ENCODE measurements around the gene MYO1C.
"Not testable (repeated sequence)": the region's sequence is repeated elsewhere in the genome, so short reads cannot be mapped to it uniquely, and the experiment has no call there.

The MYO1C gene

DNA sequence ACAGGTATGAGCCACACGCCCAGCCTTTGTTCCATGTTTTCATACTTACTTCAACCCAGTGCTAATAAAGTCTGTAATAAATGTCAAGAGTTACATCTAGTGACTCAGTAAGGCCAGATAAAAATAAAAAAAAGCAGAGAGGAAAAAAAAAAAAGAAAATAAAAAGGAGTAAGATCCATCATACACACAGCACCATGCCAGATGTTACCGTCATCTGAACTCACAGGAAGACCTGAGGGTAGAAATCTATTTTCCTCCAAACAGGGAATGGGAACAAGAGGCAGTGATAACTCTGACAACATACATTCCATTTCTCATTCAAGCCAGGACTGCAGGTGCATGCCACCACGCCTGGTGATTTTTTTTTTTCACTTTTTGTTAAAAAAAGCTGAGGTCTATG, 57.2 kb downstream of the MYO1C start:
- DNase-seq (ENCODE audit: low read depth in 1 of 2, low spot score in 1 of 2) = no peak

DNA sequence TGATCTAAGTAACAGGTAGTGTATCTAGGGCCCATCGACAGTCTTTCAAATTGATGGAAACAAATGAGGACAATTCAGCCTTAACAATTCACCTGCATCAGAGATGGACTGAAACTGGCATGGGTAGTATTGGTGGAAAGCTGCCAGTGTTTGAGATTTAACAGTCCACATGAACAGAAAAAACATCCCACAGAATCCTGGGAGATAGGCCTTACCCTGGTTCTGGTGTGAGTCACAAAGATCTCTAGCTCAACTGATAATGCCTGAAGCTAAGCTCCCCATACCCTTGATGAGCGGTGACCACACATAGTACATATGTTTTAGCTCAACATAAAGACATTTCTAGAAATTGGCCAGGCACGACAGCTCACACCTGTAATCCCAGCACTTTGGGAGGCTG, 58.3 kb downstream of the MYO1C start:
- DNase-seq (ENCODE audit: low read depth in 1 of 2, low spot score in 1 of 2) = no peak

DNA sequence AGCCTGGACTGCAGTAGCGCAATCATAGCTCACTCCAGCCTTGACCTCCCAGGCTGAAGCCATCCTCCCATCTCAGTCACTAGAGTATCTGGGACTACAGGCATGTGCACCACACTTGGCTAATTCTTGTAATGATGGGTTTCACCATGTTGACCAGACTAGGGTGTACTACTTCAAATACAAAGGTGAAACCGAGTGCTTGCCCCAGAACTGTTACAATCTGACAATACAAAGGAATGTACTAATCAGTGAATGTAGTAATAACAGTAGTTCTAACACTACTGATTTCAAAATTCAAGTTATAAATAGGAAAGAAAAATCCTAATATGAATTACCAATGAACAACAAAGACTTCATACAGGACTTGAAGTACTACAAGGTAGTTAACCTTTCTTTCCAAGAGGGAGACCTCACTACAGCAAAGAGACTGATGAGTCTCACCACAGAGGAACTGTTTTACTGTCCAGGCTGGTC, 60.8 kb downstream of the MYO1C start:
- DNase-seq (ENCODE audit: low read depth in 1 of 2, low spot score in 1 of 2) = no peak

DNA sequence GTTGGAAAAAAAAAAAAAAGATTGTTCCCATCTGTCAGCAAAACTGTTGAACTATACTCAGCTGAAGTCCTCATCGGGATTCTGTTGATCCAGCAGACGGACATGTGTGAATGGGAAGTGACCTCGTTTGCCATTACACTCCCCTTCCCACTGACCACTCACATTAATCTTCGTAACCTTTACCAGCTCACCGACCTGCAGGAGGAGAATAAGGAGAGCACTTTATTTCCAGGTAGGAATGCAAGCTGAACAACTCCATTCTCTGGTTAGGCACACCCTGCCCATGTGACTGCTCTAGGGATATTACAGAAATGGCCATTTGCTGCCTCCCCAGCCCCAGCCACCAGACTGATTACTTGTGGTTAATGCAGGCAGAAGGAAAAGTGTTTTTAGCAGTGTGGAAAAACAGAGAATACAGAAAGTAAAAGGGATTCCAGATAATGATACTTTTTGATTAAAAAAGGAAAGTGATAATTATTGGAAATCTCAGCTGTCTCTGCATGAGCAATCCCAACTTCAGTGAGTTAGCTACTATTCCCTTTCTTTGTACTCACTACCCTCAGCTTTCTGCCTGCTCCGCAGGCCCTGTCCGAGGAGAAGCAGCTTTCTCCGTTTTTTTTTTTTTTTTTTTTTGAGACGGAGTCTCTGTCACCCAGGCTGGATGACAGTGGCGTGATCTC, 68.9 kb downstream of the MYO1C start:
- no peak for DNase-seq (ENCODE audit: low read depth in 1 of 2, low spot score in 1 of 2)

DNA sequence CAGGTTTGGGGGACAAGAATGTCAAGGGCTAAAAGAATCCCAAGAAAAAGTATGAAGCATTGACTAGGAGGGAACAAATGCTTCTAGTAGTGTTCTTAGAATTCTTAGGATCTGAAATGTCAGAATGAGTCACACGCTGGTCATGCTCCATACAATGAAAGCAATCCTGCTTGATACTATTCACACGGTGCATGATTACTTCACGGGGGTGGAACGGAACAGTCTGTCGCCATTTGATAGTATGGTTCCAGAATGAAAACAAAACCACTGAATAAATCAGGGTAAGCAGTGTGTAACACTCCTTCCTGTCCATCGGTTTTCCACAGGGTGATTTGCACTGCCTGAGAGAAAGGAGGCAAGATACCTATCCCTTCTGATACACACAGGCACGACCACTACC, 69.6 kb downstream of the MYO1C start:
- DNase-seq (ENCODE audit: low read depth in 1 of 2, low spot score in 1 of 2) = no peak

DNA sequence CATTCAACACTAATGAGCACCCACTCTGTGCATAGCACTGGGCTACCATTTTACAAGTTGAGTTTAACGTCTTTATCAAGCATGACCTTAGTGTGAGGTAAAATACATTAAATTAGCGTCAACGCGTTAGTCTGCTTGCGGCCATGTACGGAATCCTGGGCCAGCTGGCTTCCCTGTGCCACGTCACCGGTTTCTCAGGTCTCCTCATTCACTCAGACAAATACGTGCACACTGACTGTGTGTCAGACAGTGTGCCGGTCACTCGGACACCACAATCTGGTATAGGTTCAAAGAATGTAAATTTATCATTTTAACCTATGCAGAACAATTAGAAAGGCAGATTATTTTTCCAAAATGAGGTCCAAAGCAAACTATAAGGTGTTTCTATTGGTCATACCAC, 71.0 kb downstream of the MYO1C start:
- no peak for DNase-seq (ENCODE audit: low read depth in 1 of 2, low spot score in 1 of 2)

DNA sequence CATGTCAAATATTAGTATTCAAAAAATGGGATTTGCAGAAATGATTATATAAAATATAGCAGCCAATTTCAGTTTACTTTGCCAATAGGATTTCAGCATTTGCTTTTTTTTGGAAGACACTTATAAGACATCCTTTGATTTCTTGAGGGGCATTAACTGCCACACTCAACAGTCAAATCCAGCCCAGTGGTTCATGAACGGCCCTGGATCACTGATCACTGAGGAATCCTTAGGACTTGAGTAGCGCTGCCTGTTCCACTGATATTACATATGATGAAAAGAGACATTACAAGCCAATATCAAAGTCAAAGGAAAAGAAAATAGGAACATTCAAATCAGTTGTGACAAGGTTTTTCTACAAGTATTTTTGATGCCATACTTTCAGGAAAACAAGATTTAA, 71.5 kb downstream of the MYO1C start:
- no peak for DNase-seq (ENCODE audit: low read depth in 1 of 2, low spot score in 1 of 2)

DNA sequence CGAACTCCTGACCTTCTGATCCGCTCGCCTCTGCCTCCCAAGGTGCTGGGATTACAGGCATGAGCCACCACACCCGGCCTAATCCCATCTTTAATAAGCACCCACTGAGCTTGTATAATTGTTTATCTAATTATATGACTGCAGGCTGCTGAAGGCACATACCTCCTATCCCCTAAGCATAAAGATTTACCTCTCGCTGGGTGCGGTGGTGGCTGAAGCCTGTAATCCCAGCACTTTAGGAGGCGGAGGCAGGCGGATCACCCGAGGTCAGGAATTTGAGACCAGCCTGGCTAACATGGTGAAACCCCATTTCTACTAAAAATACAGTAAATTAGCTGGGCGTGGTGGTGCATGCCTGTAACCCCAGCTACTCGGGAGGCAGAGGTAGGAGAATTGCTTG, 72.3 kb downstream of the MYO1C start:
- no peak for DNase-seq (ENCODE audit: low read depth in 1 of 2, low spot score in 1 of 2)

DNA sequence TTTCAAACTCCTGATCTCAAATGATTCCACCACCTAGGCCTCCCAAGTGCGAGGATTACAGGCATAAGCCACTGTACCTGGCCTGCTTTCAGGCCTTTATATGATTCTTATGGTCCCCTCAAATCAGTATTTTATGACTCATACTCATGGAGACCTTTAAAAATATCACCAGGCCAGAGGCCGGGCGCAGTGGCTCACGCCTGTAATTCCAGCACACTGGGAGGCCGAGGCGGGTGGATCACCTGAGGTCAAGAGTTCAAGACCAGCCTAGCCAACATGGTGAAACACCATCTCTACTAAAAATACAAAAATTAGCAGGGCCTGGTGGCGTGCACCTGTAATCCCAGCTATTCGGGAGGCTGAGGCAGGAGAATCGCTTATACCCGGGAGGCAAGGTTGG, 74.0 kb downstream of the MYO1C start:
- DNase-seq (ENCODE audit: low read depth in 1 of 2, low spot score in 1 of 2) = not testable (repeated sequence)

DNA sequence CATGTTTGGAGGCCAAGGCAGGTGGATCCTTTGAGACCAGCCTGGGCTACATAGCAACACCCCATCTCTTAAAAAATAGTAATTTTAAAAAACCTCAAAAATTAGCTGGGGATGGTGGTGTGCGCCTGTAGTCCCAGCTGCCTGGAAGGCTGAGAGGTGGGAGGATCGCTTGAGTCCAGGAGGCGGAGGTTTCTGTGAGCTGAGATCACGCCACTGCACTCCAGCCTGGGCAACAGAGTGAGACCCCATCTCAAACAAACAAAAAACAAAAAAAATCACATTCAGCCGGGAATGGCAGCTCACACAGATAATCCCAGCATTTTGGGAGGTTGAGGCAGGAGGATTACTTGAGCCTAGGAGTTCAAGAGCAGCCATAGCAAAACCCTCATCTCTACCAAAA, 76.1 kb downstream of the MYO1C start:
- no peak for DNase-seq (ENCODE audit: low read depth in 1 of 2, low spot score in 1 of 2)

DNA sequence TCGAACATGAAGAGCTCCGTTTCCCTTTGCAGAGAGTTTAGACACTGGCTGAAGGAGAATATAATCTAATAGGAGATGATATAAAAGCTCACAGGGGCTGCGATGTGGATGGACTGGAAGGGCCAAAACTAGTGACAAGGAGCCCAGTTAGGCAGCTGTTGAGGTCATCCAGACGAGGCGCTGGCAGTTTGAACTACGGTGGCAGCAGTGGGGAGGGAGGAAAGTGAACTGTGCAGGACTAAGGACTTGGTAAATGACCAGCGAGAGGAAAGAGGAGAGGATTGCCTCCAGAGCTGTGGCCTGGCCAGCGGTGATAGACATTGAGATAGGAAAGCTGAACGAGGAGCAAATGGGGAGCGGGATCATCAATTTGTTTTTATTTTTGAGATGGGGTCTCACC, 77.9 kb downstream of the MYO1C start:
- DNase-seq (ENCODE audit: low read depth in 1 of 2, low spot score in 1 of 2) = no peak
